Body of pancreas (tissue), 4 donors: ENCODE results near the gene RFT1. TPM values are rescaled to one million over a fixed set of nuclear protein-coding genes. Genes with fewer than 3 reads are reported as not detected.

ENCODE experiments used
- ATAC-seq: fragments of 150-250 bp; one replicate; pipeline ENCODE4 v1.9.1; 2016
- DNase-seq, 4 donors: peaks; one replicate each; pipeline ENCODE4 v3.0.0-alpha.2; 2019
- H3K27ac ChIP-seq, 4 donors: fragments of 200-600 bp; sonication (generic); 1 replicate in 3 of 4; 2 replicates in 1 of 4; pipeline versions ENCODE4 v1.5.1 to v1.6.1; 2016 to 2019; ENCODE audit warnings: mild to moderate bottlenecking in 1 of 4, mixed read lengths in 1 of 4, moderate library complexity in 1 of 4
- H3K27me3 ChIP-seq, 2 donors: fragments of 200-600 bp; sonication (generic); one replicate each; pipeline ENCODE4 v1.6.0; 2016; ENCODE audit warnings: mild to moderate bottlenecking in 1 of 2
- H3K36me3 ChIP-seq, 2 donors: fragments of 200-600 bp; sonication (generic); replicated peaks in 1 of 2; 2 replicates each; pipeline ENCODE4 v1.5.1; 2016; ENCODE audit warnings: low read depth in 2 of 2; ENCODE audit not compliant: insufficient read depth in 1 of 2
- H3K4me1 ChIP-seq: fragments of 200-600 bp; sonication (generic); one replicate; pipeline ENCODE4 v1.6.0; 2016
- H3K4me3 ChIP-seq, 2 donors: fragments of 200-600 bp; sonication (generic); 1 replicate in 1 of 2; 2 replicates in 1 of 2; pipeline ENCODE4 v1.5.1; 2016 to 2019
- H3K9me3 ChIP-seq, 3 donors: fragments of 200-600 bp; sonication (generic); 1 replicate in 2 of 3; 2 replicates in 1 of 3; pipeline ENCODE4 v1.5.1; 2016
- POLR2A ChIP-seq, 3 donors: fragments of 450-650 bp; IDR thresholded peaks; one replicate each; pipeline ENCODE4 v1.6.1; 2016; ENCODE audit warnings: antibody characterized with exemption in 3 of 3, mild to moderate bottlenecking in 2 of 3
- WGBS, 2 donors: methylation state at CpG; one replicate each; pipeline ENCODE4 v1.1.5; 2017; 5-methylcytosine and 5-hydroxymethylcytosine counted together
- intact Hi-C: fragments of 100-400 bp; cut with DNase I; formaldehyde crosslinking; loops from one replicate; pipeline ENCODE4 v1.15.1; 2023
- total RNA-seq, 2 donors: library from RNA; depleted of rRNA; stranded (reverse); fragments of >200 nt; gene quantifications; one replicate each; pipeline ENCODE4 v1.1.0, GENCODE V29; 2016
- TF ChIP-seq, protein P1 (sequence below), 7 experiments: fragments of 450-650 bp in 4 of 7; fragments of 200-600 bp in 3 of 7; sonication (generic) in 3 of 7; IDR thresholded peaks; one replicate each; pipeline ENCODE4 v1.5.1; 2016 to 2019; ENCODE audit warnings: antibody characterized with exemption in 7 of 7

RFT1 gene
- total RNA-seq, 2 donors from 2014 or later: 10.6 to 19.8 TPM

GRCh38 chr3:53079147-53079546 lies 51.1 kb downstream of the RFT1 start:
- H3K36me3 ChIP-seq: no peaks in the 10 kb centered on the region
- intact Hi-C loops: loop anchor here (5.0 to 10.0 kb wide), 3 partner anchors 144 to 334 kb away; no protein-coding TSS in a partner anchor
- H3K4me3 ChIP-seq: no peak overlapping the region
- no peaks in the 10 kb centered on the region for H3K27me3 ChIP-seq
- peaks cover 8% of the 10 kb centered on the region for H3K4me1 ChIP-seq
- H3K9me3 ChIP-seq: no peaks in the 10 kb centered on the region
- DNase-seq (no peak), ATAC-seq (no peak)
- H3K27ac ChIP-seq: no peak overlapping the region
- TF ChIP-seq POLR2A (IDR thresholded peaks at IDR 0.05): no peak
- TF ChIP-seq, protein P1, sequence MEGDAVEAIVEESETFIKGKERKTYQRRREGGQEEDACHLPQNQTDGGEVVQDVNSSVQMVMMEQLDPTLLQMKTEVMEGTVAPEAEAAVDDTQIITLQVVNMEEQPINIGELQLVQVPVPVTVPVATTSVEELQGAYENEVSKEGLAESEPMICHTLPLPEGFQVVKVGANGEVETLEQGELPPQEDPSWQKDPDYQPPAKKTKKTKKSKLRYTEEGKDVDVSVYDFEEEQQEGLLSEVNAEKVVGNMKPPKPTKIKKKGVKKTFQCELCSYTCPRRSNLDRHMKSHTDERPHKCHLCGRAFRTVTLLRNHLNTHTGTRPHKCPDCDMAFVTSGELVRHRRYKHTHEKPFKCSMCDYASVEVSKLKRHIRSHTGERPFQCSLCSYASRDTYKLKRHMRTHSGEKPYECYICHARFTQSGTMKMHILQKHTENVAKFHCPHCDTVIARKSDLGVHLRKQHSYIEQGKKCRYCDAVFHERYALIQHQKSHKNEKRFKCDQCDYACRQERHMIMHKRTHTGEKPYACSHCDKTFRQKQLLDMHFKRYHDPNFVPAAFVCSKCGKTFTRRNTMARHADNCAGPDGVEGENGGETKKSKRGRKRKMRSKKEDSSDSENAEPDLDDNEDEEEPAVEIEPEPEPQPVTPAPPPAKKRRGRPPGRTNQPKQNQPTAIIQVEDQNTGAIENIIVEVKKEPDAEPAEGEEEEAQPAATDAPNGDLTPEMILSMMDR (IDR thresholded peaks at IDR 0.05): no peak
- 91 to 92% methylated on average over 6 of the region's 6 CpGs for WGBS, 2 donors

GRCh38 chr3:53078656-53079055 lies 51.6 kb downstream of the RFT1 start:
- no peaks in the 10 kb centered on the region for H3K27me3 ChIP-seq
- no peaks in the 10 kb centered on the region for H3K9me3 ChIP-seq
- DNase-seq (no peak), ATAC-seq (no peak)
- 89 to 92% methylated on average over 3 of the region's 3 CpGs for WGBS, 2 donors
- intact Hi-C loops: loop anchor here (5.0 to 10.0 kb wide), 3 partner anchors 144 to 334 kb away; no protein-coding TSS in a partner anchor
- no peaks in the 10 kb centered on the region for H3K36me3 ChIP-seq
- TF ChIP-seq POLR2A (IDR thresholded peaks at IDR 0.05): no peak
- TF ChIP-seq, protein P1 (IDR thresholded peaks at IDR 0.05): no peak
- no peak overlapping the region for H3K4me3 ChIP-seq
- peaks cover 3% of the 10 kb centered on the region for H3K4me1 ChIP-seq
- H3K27ac ChIP-seq: no peak overlapping the region

DNA sequence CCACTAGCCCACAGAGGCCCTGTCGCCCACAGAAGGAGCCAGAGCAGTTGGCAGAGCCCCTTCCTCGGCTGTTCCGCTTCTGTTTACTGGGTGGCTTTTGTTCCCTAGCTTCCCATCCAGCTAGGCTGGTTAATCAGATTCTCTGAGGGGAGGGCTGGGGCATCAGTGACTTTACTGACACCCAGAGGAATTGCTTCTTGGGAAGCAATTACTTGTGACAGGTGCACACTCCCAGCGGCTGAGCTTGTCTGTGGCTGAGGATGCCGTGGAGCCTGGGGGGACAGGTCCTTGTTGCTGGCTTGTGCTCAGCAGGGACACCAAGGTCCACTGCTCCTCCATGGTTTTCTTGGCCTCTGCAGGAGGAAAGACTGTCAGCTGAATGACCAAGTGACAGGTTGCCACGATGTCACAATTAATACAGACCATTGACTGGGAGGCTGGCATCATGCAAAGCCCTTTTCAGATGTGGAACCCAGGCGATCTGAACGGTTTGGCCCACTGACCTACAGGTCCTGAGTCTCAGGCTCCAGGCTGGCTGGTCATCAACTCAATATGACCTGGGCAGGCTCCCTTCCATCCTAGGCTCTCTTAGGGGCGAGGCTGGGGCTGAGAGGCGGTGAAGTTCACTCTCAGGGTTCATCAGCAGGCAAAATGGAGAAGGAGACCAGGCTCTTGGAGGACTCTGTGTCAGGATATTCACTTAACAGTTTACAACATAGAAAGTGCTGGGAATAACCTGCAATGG lies 52.6 kb downstream of the RFT1 start:
- WGBS, 2 donors: 80 to 91% methylated on average over 8 to 9 of the region's 10 CpGs
- ATAC-seq (no peak), DNase-seq (no peak)
- Histone ChIP-seq H3K36me3 (no peaks in the 10 kb centered on the region), H3K27me3 (no peaks in the 10 kb centered on the region), H3K9me3 (no peaks in the 10 kb centered on the region), H3K4me3 (no peak overlapping the region), H3K27ac (no peak overlapping the region), H3K4me1 (peaks cover 4% of the 10 kb centered on the region)
- intact Hi-C loops: loop anchor here (5.0 to 10.0 kb wide), 3 partner anchors 143 to 333 kb away; no protein-coding TSS in a partner anchor
- no peak for TF ChIP-seq POLR2A (IDR thresholded peaks at IDR 0.05)
- TF ChIP-seq, protein P1 (IDR thresholded peaks at IDR 0.05): no peak

- no peak overlapping the region for H3K27ac ChIP-seq
- H3K27me3 ChIP-seq: no peaks in the 10 kb centered on the region
- no peak for TF ChIP-seq POLR2A (IDR thresholded peaks at IDR 0.05)
- TF ChIP-seq, protein P1 (IDR thresholded peaks at IDR 0.05): no peak
- H3K36me3 ChIP-seq: no peaks in the 10 kb centered on the region
- WGBS, 2 donors: 78 to 100% methylated on average over 3 of the region's 3 CpGs
- peaks cover 12% of the 10 kb centered on the region for H3K4me1 ChIP-seq
- intact Hi-C loops: loop anchor here (5.0 to 10.0 kb wide), 3 partner anchors 141 to 331 kb away; no protein-coding TSS in a partner anchor
- ATAC-seq (no peak), DNase-seq (no peak)
- no peak overlapping the region for H3K4me3 ChIP-seq
- H3K9me3 ChIP-seq: no peaks in the 10 kb centered on the region
These were observed 54.5 kb downstream of the RFT1 start for GRCh38 chr3:53075743-53076140.
